GM12878 (cell line): ENCODE data around the gene BCKDHA. TPM values are rescaled to one million over a fixed set of nuclear protein-coding genes. Genes with fewer than 3 reads are reported as not detected.
A peak's percentile ranks its signal among the peaks of the same experiment; 100 is the strongest.

Experiments
- ASH2L ChIP-seq: fragments of 300-600, 200-600 bp; sonication (generic); IDR thresholded peaks from 2 replicates; pipeline ENCODE4 v1.6.1; 2017; ENCODE audit warnings: low read depth, mild to moderate bottlenecking, borderline replicate concordance
- ATF2 ChIP-seq: IDR thresholded peaks from 2 replicates; pipeline ENCODE4 v1.6.1; 2012; ENCODE audit warnings: low read length, inconsistent platforms
- ATF7 ChIP-seq: fragments of 450-650 bp; IDR thresholded peaks from 2 replicates; pipeline ENCODE4 v1.6.1; 2016; ENCODE audit warnings: low read depth, mild to moderate bottlenecking
- CREB1 ChIP-seq: IDR thresholded peaks from 2 replicates; pipeline ENCODE4 v1.6.1; 2012; ENCODE audit warnings: low read depth, mild to moderate bottlenecking, inconsistent platforms
- CREM ChIP-seq: IDR thresholded peaks from 2 replicates; pipeline ENCODE4 v1.6.1; 2014; ENCODE audit warnings: antibody characterized with exemption, low read depth
- FOS ChIP-seq: IDR thresholded peaks from 3 replicates; pipeline ENCODE4 v1.6.1; 2011; ENCODE audit warnings: borderline replicate concordance; ENCODE audit not compliant: insufficient read length; ENCODE audit errors: extremely low read depth
- JUND ChIP-seq: IDR thresholded peaks from 2 replicates; pipeline ENCODE4 v1.6.1; 2012; ENCODE audit warnings: low read depth, mild to moderate bottlenecking, low read length, improper control_type of control experiment, moderate library complexity
- KAT2A ChIP-seq: conservative IDR thresholded peaks from 2 replicates; pipeline ENCODE4 v1.6.1; 2011; ENCODE audit warnings: low read depth, low read length; ENCODE audit not compliant: control insufficient read depth
- KDM1A ChIP-seq: fragments of 200-600 bp; sonication (generic); IDR thresholded peaks from 2 replicates; pipeline ENCODE4 v1.6.1; 2016; ENCODE audit warnings: borderline replicate concordance
- KLF5 ChIP-seq: fragments of 450-650 bp; IDR thresholded peaks from 2 replicates; pipeline ENCODE4 v1.6.1; 2014; ENCODE audit warnings: mild to moderate bottlenecking; ENCODE audit not compliant: partially characterized antibody
- LARP7 ChIP-seq: fragments of 450-650 bp; IDR thresholded peaks from 2 replicates; pipeline ENCODE4 v1.6.1; 2017; ENCODE audit warnings: mild to moderate bottlenecking
- NFXL1 ChIP-seq: fragments of 450-650 bp; IDR thresholded peaks from 2 replicates; pipeline ENCODE4 v1.6.1; 2017; ENCODE audit warnings: antibody characterized with exemption, mild to moderate bottlenecking, borderline replicate concordance
- PML ChIP-seq: IDR thresholded peaks from 2 replicates; pipeline ENCODE4 v1.6.1; 2012; ENCODE audit warnings: low read length, inconsistent platforms
- RELB ChIP-seq: fragments of 450-650 bp; IDR thresholded peaks from 2 replicates; pipeline ENCODE4 v1.6.1; 2017; ENCODE audit warnings: low read depth, mild to moderate bottlenecking, moderate library complexity
- SIN3A ChIP-seq: IDR thresholded peaks from 2 replicates; pipeline ENCODE4 v1.6.1; 2012; ENCODE audit warnings: low read depth, low read length, improper control_type of control experiment
- SMAD1 ChIP-seq: fragments of 450-650 bp; IDR thresholded peaks from 2 replicates; pipeline ENCODE4 v1.6.1; 2018; ENCODE audit warnings: mild to moderate bottlenecking, low read depth; ENCODE audit not compliant: partially characterized antibody
- TCF12 ChIP-seq: IDR thresholded peaks from 2 replicates; pipeline ENCODE4 v1.6.1; 2011; ENCODE audit warnings: low read depth, mild to moderate bottlenecking, low read length
- ZBTB33 ChIP-seq: fragments of 450-650 bp; IDR thresholded peaks from 2 replicates; pipeline ENCODE4 v1.6.1; 2017; ENCODE audit warnings: mild to moderate bottlenecking
- ZNF207 ChIP-seq: fragments of 450-650 bp; IDR thresholded peaks from 2 replicates; pipeline ENCODE4 v1.6.1; 2014; ENCODE audit warnings: antibody characterized with exemption, mild to moderate bottlenecking, borderline replicate concordance
- polyA plus RNA-seq, 11 experiments: library from polyadenylated mRNA; depleted of rRNA in 4 of 11; unstranded in 6 of 11; stranded (reverse) in 5 of 11; fragments of >200 nt; fragmentation: Nextera tagmentation in 4 of 11; fragmentation: Illumina TruSeq in 1 of 11; extraction: Ambion mirVana in 4 of 11; extraction: Trizol in 1 of 11; gene quantifications; 1 replicate in 1 of 11; 2 replicates in 10 of 11; pipeline versions ENCODE4 v1.2.1 to v1.2.3, GENCODE V29; 2011 to 2016; ENCODE audit warnings: inconsistent platforms in 2 of 11, missing spikeins in 2 of 11, low read depth in 1 of 11
- total RNA-seq, 4 experiments: library from RNA; depleted of rRNA in 3 of 4; stranded (reverse); fragments of >200 nt in 3 of 4; fragmentation: Illumina TruSeq in 1 of 4; extraction: Trizol in 1 of 4; gene quantifications; 2 replicates each; pipeline versions ENCODE4 v1.2.1 to v1.2.3, GENCODE V29; 2013 to 2021
- TF ChIP-seq, protein P1 (sequence below): fragments of 450-650 bp; IDR thresholded peaks from 2 replicates; pipeline ENCODE4 v1.6.1; 2018; ENCODE audit warnings: mild to moderate bottlenecking, low read depth, moderate library complexity; ENCODE audit not compliant: partially characterized antibody

BCKDHA gene
- total and polyA plus RNA-seq, 10 of the 15 experiments (the other 5 are each of a cell fraction or from before 2014, with no cell fraction given) = 9.9 to 107 (median 46.4) TPM

- no peak for TF ChIP-seq ATF2
- TF ChIP-seq CREM = 0 out of 2 replicates have a peak, but pooled peaks have one; percentile 25
- TF ChIP-seq LARP7 = peak; percentile 29; the same call in 1 of the 2 replicates
- TF ChIP-seq ATF7 = peak; percentile 70
- peak; percentile 71; the same call in 1 of the 2 replicates for TF ChIP-seq ZNF207
- TF ChIP-seq RELB = peak; percentile 98
- no peak for TF ChIP-seq NFXL1
- peak; percentile 51 for TF ChIP-seq CREB1
- no peak for TF ChIP-seq FOS
- TF ChIP-seq ZBTB33 = peak; percentile 95
- TF ChIP-seq, protein P1, sequence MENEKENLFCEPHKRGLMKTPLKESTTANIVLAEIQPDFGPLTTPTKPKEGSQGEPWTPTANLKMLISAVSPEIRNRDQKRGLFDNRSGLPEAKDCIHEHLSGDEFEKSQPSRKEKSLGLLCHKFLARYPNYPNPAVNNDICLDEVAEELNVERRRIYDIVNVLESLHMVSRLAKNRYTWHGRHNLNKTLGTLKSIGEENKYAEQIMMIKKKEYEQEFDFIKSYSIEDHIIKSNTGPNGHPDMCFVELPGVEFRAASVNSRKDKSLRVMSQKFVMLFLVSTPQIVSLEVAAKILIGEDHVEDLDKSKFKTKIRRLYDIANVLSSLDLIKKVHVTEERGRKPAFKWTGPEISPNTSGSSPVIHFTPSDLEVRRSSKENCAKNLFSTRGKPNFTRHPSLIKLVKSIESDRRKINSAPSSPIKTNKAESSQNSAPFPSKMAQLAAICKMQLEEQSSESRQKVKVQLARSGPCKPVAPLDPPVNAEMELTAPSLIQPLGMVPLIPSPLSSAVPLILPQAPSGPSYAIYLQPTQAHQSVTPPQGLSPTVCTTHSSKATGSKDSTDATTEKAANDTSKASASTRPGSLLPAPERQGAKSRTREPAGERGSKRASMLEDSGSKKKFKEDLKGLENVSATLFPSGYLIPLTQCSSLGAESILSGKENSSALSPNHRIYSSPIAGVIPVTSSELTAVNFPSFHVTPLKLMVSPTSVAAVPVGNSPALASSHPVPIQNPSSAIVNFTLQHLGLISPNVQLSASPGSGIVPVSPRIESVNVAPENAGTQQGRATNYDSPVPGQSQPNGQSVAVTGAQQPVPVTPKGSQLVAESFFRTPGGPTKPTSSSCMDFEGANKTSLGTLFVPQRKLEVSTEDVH = peak; percentile 29
- no peak for TF ChIP-seq KDM1A
- peak; percentile 97 for TF ChIP-seq SIN3A
- TF ChIP-seq ASH2L = no peak
- 0 out of 2 replicates have a peak, but pooled peaks have one; percentile 10 for TF ChIP-seq TCF12
- TF ChIP-seq PML = no peak
- TF ChIP-seq KAT2A = no peak
- 0 out of 2 replicates have a peak, but pooled peaks have one; percentile 17 for TF ChIP-seq JUND
- no peak for TF ChIP-seq SMAD1
- peak; percentile 83 for TF ChIP-seq KLF5
Observed at GRCh38 chr19:41397086-41398049, at the start of gene BCKDHA, which contains the start of gene EXOSC5 (continued).
